ENCODE measurements around the gene MEI1.

Gene MEI1

GRCh38 chr22:41808400-41808799 is 109.1 kb downstream of the MEI1 start:
- no peak for TF ChIP-seq POLR2AphosphoS5 (IDR thresholded peaks at IDR 0.05; ENCODE audit: low read depth)
- no peak for TF ChIP-seq CTCF (IDR thresholded peaks at IDR 0.05; ENCODE audit: insufficient read depth, low read length)
- TF ChIP-seq REST (IDR thresholded peaks at IDR 0.05; ENCODE audit: insufficient replicate concordance, low read depth) = no peak
- no peak for TF ChIP-seq GABPA (IDR thresholded peaks at IDR 0.05; ENCODE audit: low read depth)
- no peak for TF ChIP-seq SPI1 (IDR thresholded peaks at IDR 0.05; ENCODE audit: borderline replicate concordance, low read depth)

DNA sequence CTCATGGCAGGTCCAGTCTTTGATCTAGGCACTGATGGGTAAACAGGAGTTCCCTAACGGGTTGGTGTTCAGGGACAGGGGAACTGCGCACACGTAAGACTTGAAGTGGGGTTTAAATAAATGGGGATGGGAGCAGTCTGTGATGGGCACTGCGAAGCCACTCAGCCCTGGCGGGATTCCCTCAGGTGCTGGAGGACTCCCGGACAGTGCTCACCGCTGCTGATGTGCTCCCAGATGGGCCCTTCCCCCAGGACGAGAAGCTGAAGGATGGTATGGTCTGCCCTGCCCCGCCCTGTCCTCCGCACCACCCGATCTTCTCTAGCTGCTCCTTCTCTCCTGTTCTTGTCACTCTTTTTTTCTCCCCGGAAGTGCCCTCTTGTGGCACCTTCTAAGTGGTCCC is 110.7 kb downstream of the MEI1 start:
- TF ChIP-seq POLR2AphosphoS5 (IDR thresholded peaks at IDR 0.05; ENCODE audit: low read depth) (no peak), SPI1 (IDR thresholded peaks at IDR 0.05; ENCODE audit: borderline replicate concordance, low read depth) (no peak), CTCF (IDR thresholded peaks at IDR 0.05; ENCODE audit: insufficient read depth, low read length) (no peak)
- H3K4me3 ChIP-seq (replicated peaks; ENCODE audit: insufficient read depth, low read length) = no peak overlapping the region
- H3K27ac ChIP-seq (replicated peaks) = no peak overlapping the region
- DNase-seq (ENCODE audit: low read depth in 1 of 2, low spot score in 1 of 2) = no peak
- H3K27me3 ChIP-seq (ENCODE audit: insufficient read depth, poor library complexity, severe bottlenecking) = no peaks in the 10 kb centered on the region

More at GRCh38 chr22:41808400-41808799, 109.1 kb downstream of the MEI1 start:
- Histone ChIP-seq H3K4me3 (replicated peaks; ENCODE audit: insufficient read depth, low read length) (no peak overlapping the region), H3K27ac (replicated peaks) (no peak overlapping the region), H3K27me3 (ENCODE audit: insufficient read depth, poor library complexity, severe bottlenecking) (no peaks in the 10 kb centered on the region)
- DNase-seq (ENCODE audit: low read depth in 1 of 2, low spot score in 1 of 2) = no peak

GRCh38 chr22:41812805-41813545 is 113.7 kb downstream of the MEI1 start:
- TF ChIP-seq REST (IDR thresholded peaks at IDR 0.05; ENCODE audit: insufficient replicate concordance, low read depth) = no peak
- TF ChIP-seq POLR2AphosphoS5 (IDR thresholded peaks at IDR 0.05; ENCODE audit: low read depth) = no peak
- TF ChIP-seq GABPA (IDR thresholded peaks at IDR 0.05; ENCODE audit: low read depth) = no peak
- TF ChIP-seq CTCF (IDR thresholded peaks at IDR 0.05; ENCODE audit: insufficient read depth, low read length) = no peak
- TF ChIP-seq SPI1 (IDR thresholded peaks at IDR 0.05; ENCODE audit: borderline replicate concordance, low read depth) = no peak
- no peak for DNase-seq (ENCODE audit: low read depth in 1 of 2, low spot score in 1 of 2)
- no peak overlapping the region for H3K4me3 ChIP-seq (replicated peaks; ENCODE audit: insufficient read depth, low read length)
- no peak overlapping the region for H3K27ac ChIP-seq (replicated peaks)
- no peaks in the 10 kb centered on the region for H3K27me3 ChIP-seq (ENCODE audit: insufficient read depth, poor library complexity, severe bottlenecking)

Measured in HL-60 (cell line).